ENCODE results near the gene CMTM1.

Gene CMTM1

DNA sequence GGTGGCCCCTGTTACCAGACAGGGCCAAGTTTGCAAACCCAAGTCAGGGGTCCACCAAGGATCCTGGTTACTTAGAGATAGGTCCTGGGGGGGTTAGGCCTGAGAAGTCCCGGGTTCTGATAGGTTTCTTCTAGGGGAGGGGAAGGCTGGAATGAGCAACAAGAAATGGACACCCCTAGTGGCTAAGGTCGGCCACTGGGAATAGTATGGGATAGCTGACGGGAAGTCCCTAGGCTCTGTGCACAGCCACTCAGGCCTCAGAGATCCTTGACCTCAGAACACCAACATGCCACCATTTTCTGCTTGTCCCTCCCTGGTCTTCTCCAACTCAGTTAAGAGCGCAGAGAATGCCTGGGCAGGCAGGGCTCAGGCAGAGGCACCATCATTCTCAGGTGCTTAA, 29.7 kb upstream of the CMTM1 start:
- H3K9me2 ChIP-seq (replicated peaks; ENCODE audit: control insufficient read depth, low read length): no peaks in the 10 kb centered on the region
- H4K20me1 ChIP-seq (ENCODE audit: control insufficient read depth, insufficient read depth, low read depth, low read length): no peaks in the 10 kb centered on the region
- H3K4me2 ChIP-seq (ENCODE audit: low read length): no peak overlapping the region
- TF ChIP-seq, protein P1, sequence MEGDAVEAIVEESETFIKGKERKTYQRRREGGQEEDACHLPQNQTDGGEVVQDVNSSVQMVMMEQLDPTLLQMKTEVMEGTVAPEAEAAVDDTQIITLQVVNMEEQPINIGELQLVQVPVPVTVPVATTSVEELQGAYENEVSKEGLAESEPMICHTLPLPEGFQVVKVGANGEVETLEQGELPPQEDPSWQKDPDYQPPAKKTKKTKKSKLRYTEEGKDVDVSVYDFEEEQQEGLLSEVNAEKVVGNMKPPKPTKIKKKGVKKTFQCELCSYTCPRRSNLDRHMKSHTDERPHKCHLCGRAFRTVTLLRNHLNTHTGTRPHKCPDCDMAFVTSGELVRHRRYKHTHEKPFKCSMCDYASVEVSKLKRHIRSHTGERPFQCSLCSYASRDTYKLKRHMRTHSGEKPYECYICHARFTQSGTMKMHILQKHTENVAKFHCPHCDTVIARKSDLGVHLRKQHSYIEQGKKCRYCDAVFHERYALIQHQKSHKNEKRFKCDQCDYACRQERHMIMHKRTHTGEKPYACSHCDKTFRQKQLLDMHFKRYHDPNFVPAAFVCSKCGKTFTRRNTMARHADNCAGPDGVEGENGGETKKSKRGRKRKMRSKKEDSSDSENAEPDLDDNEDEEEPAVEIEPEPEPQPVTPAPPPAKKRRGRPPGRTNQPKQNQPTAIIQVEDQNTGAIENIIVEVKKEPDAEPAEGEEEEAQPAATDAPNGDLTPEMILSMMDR (IDR thresholded peaks at IDR 0.05; ENCODE audit: low read depth, low read length, poor library complexity, severe bottlenecking): no peak
- no peak for TF ChIP-seq EZH2phosphoT487 (IDR thresholded peaks at IDR 0.05; ENCODE audit: borderline replicate concordance, low read length)
- no peaks in the 10 kb centered on the region; the same call in 1 of the 2 replicates for H3F3A ChIP-seq (ENCODE audit: control insufficient read depth, insufficient read depth)
- H3K27me3 ChIP-seq (ENCODE audit: control insufficient read depth, low read length): no peaks in the 10 kb centered on the region
- no peaks in the 10 kb centered on the region for H3K9me3 ChIP-seq (ENCODE audit: control insufficient read depth, insufficient read depth, low read length)
- no peaks in the 10 kb centered on the region for H3K79me2 ChIP-seq (ENCODE audit: control insufficient read depth, low read length)
- H3K36me3 ChIP-seq (ENCODE audit: control insufficient read depth, low read length): no peaks in the 10 kb centered on the region
- peaks cover 22% of the 10 kb centered on the region for H3K4me1 ChIP-seq (ENCODE audit: control insufficient read depth, low read length)
- no peak overlapping the region for H3K27ac ChIP-seq (ENCODE audit: low read depth, low read length)
- no peak overlapping the region for H3K4me3 ChIP-seq (ENCODE audit: low read length)

DNA sequence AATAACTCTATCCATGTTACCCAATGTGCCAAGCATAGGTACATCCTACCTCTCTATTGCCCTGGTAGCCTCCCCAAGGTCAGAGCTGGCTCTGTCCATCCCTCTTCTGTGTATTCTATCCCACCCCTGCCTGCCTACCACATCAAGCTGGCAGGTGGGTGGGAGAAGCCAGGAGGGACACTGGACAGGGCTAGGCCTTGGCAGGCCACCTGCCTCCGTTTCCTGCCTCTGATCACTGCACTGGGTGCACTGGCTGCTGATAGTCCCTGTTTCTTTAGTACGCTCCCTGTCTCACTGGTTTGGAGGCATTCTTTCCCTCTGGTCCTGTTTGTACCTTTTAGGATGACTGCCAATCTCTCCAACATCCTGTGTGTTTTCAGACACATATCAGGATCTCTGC, 29.0 kb upstream of the CMTM1 start:
- Histone ChIP-seq H3K27me3 (ENCODE audit: control insufficient read depth, low read length) (no peaks in the 10 kb centered on the region), H3K9me2 (replicated peaks; ENCODE audit: control insufficient read depth, low read length) (no peaks in the 10 kb centered on the region), H3K4me3 (ENCODE audit: low read length) (no peak overlapping the region), H3F3A (ENCODE audit: control insufficient read depth, insufficient read depth) (no peaks in the 10 kb centered on the region; the same call in 1 of the 2 replicates), H3K79me2 (ENCODE audit: control insufficient read depth, low read length) (no peaks in the 10 kb centered on the region), H3K27ac (ENCODE audit: low read depth, low read length) (no peak overlapping the region), H3K4me1 (ENCODE audit: control insufficient read depth, low read length) (peaks cover 22% of the 10 kb centered on the region), H4K20me1 (ENCODE audit: control insufficient read depth, insufficient read depth, low read depth, low read length) (no peaks in the 10 kb centered on the region), H3K36me3 (ENCODE audit: control insufficient read depth, low read length) (no peaks in the 10 kb centered on the region), H3K9me3 (ENCODE audit: control insufficient read depth, insufficient read depth, low read length) (no peaks in the 10 kb centered on the region), H3K4me2 (ENCODE audit: low read length) (no peak overlapping the region)
- TF ChIP-seq EZH2phosphoT487 (IDR thresholded peaks at IDR 0.05; ENCODE audit: borderline replicate concordance, low read length): no peak
- TF ChIP-seq, protein P1 (IDR thresholded peaks at IDR 0.05; ENCODE audit: low read depth, low read length, poor library complexity, severe bottlenecking): no peak

GRCh38 chr16:66538910-66539309, 27.3 kb upstream of the CMTM1 start:
- Histone ChIP-seq H4K20me1 (ENCODE audit: control insufficient read depth, insufficient read depth, low read depth, low read length) (no peaks in the 10 kb centered on the region), H3K27me3 (ENCODE audit: control insufficient read depth, low read length) (no peaks in the 10 kb centered on the region), H3K4me3 (ENCODE audit: low read length) (no peak overlapping the region), H3K4me2 (ENCODE audit: low read length) (no peak overlapping the region), H3K9me2 (replicated peaks; ENCODE audit: control insufficient read depth, low read length) (no peaks in the 10 kb centered on the region), H3K27ac (ENCODE audit: low read depth, low read length) (no peak overlapping the region), H3K4me1 (ENCODE audit: control insufficient read depth, low read length) (peaks cover 30% of the 10 kb centered on the region), H3K9me3 (ENCODE audit: control insufficient read depth, insufficient read depth, low read length) (no peaks in the 10 kb centered on the region), H3K79me2 (ENCODE audit: control insufficient read depth, low read length) (no peaks in the 10 kb centered on the region), H3K36me3 (ENCODE audit: control insufficient read depth, low read length) (no peaks in the 10 kb centered on the region), H3F3A (ENCODE audit: control insufficient read depth, insufficient read depth) (peaks cover under 1% of the 10 kb centered on the region)
- TF ChIP-seq, protein P1 (IDR thresholded peaks at IDR 0.05; ENCODE audit: low read depth, low read length, poor library complexity, severe bottlenecking): no peak
- no peak for TF ChIP-seq EZH2phosphoT487 (IDR thresholded peaks at IDR 0.05; ENCODE audit: borderline replicate concordance, low read length)
